ENCODE data around the gene PDE2A.

The PDE2A gene

GRCh38 chr11:72591023-72591422 lies 83.2 kb downstream of the PDE2A start:
- no peak for DNase-seq (ENCODE audit: low read depth, low spot score)

GRCh38 chr11:72589802-72590761 lies 84.1 kb downstream of the PDE2A start:
- DNase-seq (ENCODE audit: low read depth, low spot score), result peak; percentile 83

GRCh38 chr11:72588421-72589410 lies 85.5 kb downstream of the PDE2A start:
- no peak for DNase-seq (ENCODE audit: low read depth, low spot score)

GRCh38 chr11:72587696-72588095 lies 86.5 kb downstream of the PDE2A start:
- no peak for DNase-seq (ENCODE audit: low read depth, low spot score)

- no peak for DNase-seq (ENCODE audit: low read depth, low spot score)
Observed at GRCh38 chr11:72586321-72587090, 87.7 kb downstream of the PDE2A start.

- peak; percentile 90 for DNase-seq (ENCODE audit: low read depth, low spot score)
Observed at GRCh38 chr11:72585762-72586311, 88.4 kb downstream of the PDE2A start.

GRCh38 chr11:72584939-72585597 lies 89.2 kb downstream of the PDE2A start:
- no peak for DNase-seq (ENCODE audit: low read depth, low spot score)

GRCh38 chr11:72584293-72584938 lies 89.8 kb downstream of the PDE2A start:
- DNase-seq (ENCODE audit: low read depth, low spot score), result peak; percentile 63

GRCh38 chr11:72583616-72584292 lies 90.5 kb downstream of the PDE2A start:
- DNase-seq (ENCODE audit: low read depth, low spot score), result no peak

- DNase-seq (ENCODE audit: low read depth, low spot score), result no peak
Observed at GRCh38 chr11:72583177-72583553, 91.1 kb downstream of the PDE2A start.

- DNase-seq (ENCODE audit: low read depth, low spot score), result no peak
Observed at GRCh38 chr11:72582206-72583176, 91.7 kb downstream of the PDE2A start.

GRCh38 chr11:72581067-72581466 lies 93.2 kb downstream of the PDE2A start:
- no peak for DNase-seq (ENCODE audit: low read depth, low spot score)

- DNase-seq (ENCODE audit: low read depth, low spot score), result no peak
Observed at GRCh38 chr11:72580642-72580950, 93.6 kb downstream of the PDE2A start.

GRCh38 chr11:72579816-72580641 lies 94.2 kb downstream of the PDE2A start:
- no peak for DNase-seq (ENCODE audit: low read depth, low spot score)

GRCh38 chr11:72578991-72579815 lies 95.0 kb downstream of the PDE2A start:
- DNase-seq (ENCODE audit: low read depth, low spot score), result no peak

- DNase-seq (ENCODE audit: low read depth, low spot score), result no peak
Observed at GRCh38 chr11:72578566-72578965, 95.7 kb downstream of the PDE2A start.

GRCh38 chr11:72578051-72578450 lies 96.2 kb downstream of the PDE2A start:
- no peak for DNase-seq (ENCODE audit: low read depth, low spot score)
